Neuron (in vitro differentiated cells): ENCODE data around the gene DCUN1D3.

Source experiments
- H2AFZ ChIP-seq: one replicate; pipeline ENCODE4 v1.6.1; 2013; ENCODE audit warnings: low read depth, mild to moderate bottlenecking, inconsistent platforms, low read length, moderate library complexity
- H3K27me3 ChIP-seq: one replicate; pipeline ENCODE4 v1.6.1; 2013; ENCODE audit warnings: low read length; ENCODE audit not compliant: insufficient read depth
- H3K36me3 ChIP-seq: one replicate; pipeline ENCODE4 v1.6.1; 2013; ENCODE audit warnings: low read length; ENCODE audit not compliant: insufficient read depth
- H3K4me1 ChIP-seq: one replicate; pipeline ENCODE4 v1.6.1; 2013; ENCODE audit warnings: low read length; ENCODE audit not compliant: insufficient read depth
- H3K4me3 ChIP-seq: 2 replicates; pipeline ENCODE4 v1.5.1; 2013; ENCODE audit warnings: mild to moderate bottlenecking, low read length, moderate library complexity
- H3K9me3 ChIP-seq: one replicate; pipeline ENCODE4 v1.6.1; 2013; ENCODE audit warnings: low read length

DCUN1D3 gene

GRCh38 chr16:20897253-20897897 lies 2.8 kb downstream of the DCUN1D3 start:
- no peaks in the 10 kb centered on the region for H3K9me3 ChIP-seq
- peaks cover 9% of the 10 kb centered on the region for H3K36me3 ChIP-seq
- H3K4me3 ChIP-seq = no peak overlapping the region
- H2AFZ ChIP-seq = no peak overlapping the region
- peaks cover 18% of the 10 kb centered on the region for H3K4me1 ChIP-seq
- H3K27me3 ChIP-seq = no peaks in the 10 kb centered on the region

DNA sequence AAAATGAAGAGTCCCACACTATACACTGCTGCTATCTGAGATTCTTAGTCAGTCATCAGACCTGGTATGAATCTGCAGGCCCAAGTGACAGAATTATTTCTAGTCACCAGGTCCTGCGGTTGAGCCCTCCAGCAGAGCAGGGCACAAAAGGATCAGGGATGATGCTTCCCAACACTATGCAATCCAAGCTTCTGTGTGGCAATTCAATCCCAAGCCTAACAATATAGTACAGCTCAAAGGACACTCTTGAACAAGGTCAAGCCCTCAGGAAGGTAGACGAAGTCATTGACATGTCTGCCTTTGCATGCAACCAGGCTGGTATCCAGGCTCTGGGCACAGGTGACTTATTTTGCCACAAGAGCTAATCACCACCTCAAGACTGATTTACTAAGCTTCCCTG lies 5.8 kb downstream of the DCUN1D3 start:
- Histone ChIP-seq H2AFZ (no peak overlapping the region), H3K4me3 (no peak overlapping the region), H3K36me3 (peaks cover 9% of the 10 kb centered on the region), H3K9me3 (no peaks in the 10 kb centered on the region), H3K27me3 (no peaks in the 10 kb centered on the region), H3K4me1 (peaks cover 19% of the 10 kb centered on the region)

DNA sequence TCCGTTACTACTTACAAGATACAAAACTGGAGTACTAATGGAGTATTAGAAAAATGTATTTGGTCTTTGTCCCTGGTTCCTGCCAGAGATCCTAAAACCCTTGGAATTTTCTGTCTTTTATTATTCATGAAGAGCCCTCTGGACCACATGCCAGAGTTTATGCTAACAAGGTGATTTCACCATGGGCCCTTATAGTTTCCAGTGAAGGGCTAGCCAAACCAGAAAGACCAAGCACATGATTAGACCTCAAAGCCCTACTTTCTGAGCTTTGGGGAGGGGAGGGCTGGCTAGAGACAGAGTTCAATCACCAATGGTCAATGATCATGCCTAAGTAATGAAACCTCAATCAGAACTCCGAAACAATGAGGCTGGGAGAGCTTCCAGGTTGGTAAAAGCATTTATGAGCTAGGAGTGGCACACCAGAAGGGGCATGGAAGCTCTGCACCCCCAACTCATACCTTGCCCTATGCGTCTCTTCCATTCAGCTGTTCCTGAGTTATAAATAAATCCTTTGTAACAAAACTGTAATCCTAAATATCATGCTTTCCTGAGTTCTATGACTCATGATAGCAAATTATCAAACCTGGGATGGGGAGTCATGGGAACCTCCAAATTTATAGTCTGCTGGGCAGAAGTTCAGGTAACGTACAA lies 10.4 kb downstream of the DCUN1D3 start:
- no peaks in the 10 kb centered on the region for H3K9me3 ChIP-seq
- H3K4me1 ChIP-seq = peaks cover 8% of the 10 kb centered on the region
- H3K36me3 ChIP-seq = no peaks in the 10 kb centered on the region
- H3K4me3 ChIP-seq = no peak overlapping the region
- no peaks in the 10 kb centered on the region for H3K27me3 ChIP-seq
- no peak overlapping the region for H2AFZ ChIP-seq

- Histone ChIP-seq H3K4me1 (peaks cover 8% of the 10 kb centered on the region), H3K27me3 (no peaks in the 10 kb centered on the region), H3K4me3 (no peak overlapping the region), H2AFZ (no peak overlapping the region), H3K9me3 (no peaks in the 10 kb centered on the region), H3K36me3 (no peaks in the 10 kb centered on the region)
Measured at GRCh38 chr16:20887207-20887606, 13.0 kb downstream of the DCUN1D3 start.

DNA sequence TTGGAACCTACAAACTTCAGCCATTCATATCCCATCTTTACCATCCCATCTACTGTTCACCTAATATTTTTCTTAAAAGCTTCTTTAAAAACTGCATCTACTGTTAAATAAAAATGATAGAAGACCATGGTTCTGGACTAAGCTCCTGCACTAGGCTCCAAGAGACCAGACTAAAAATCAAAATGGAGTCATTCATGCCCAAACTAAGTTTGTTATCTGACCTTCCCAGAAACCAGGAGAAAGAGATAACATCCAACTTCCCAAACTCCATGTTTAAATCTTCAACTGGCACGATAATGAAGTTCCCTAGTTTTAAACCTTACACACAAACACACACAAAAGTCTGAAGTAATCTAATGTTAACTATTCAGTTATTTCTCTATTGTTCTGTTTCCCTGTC lies 13.8 kb downstream of the DCUN1D3 start:
- no peak overlapping the region for H3K4me3 ChIP-seq
- H2AFZ ChIP-seq = no peak overlapping the region
- H3K36me3 ChIP-seq = no peaks in the 10 kb centered on the region
- H3K27me3 ChIP-seq = no peaks in the 10 kb centered on the region
- no peaks in the 10 kb centered on the region for H3K9me3 ChIP-seq
- H3K4me1 ChIP-seq = peaks cover 8% of the 10 kb centered on the region

GRCh38 chr16:20884240-20884556 lies 16.0 kb downstream of the DCUN1D3 start:
- no peaks in the 10 kb centered on the region for H3K36me3 ChIP-seq

GRCh38 chr16:20883554-20884239 lies 16.5 kb downstream of the DCUN1D3 start:
- H3K4me1 ChIP-seq = peaks cover 12% of the 10 kb centered on the region
- no peaks in the 10 kb centered on the region for H3K36me3 ChIP-seq
- H2AFZ ChIP-seq = no peak overlapping the region
- H3K9me3 ChIP-seq = no peaks in the 10 kb centered on the region
- H3K27me3 ChIP-seq = no peaks in the 10 kb centered on the region
- no peak overlapping the region for H3K4me3 ChIP-seq

More at GRCh38 chr16:20884240-20884556, 16.0 kb downstream of the DCUN1D3 start:
- Histone ChIP-seq H3K9me3 (no peaks in the 10 kb centered on the region), H2AFZ (no peak overlapping the region), H3K4me1 (peaks cover 7% of the 10 kb centered on the region), H3K4me3 (no peak overlapping the region), H3K27me3 (no peaks in the 10 kb centered on the region)

DNA sequence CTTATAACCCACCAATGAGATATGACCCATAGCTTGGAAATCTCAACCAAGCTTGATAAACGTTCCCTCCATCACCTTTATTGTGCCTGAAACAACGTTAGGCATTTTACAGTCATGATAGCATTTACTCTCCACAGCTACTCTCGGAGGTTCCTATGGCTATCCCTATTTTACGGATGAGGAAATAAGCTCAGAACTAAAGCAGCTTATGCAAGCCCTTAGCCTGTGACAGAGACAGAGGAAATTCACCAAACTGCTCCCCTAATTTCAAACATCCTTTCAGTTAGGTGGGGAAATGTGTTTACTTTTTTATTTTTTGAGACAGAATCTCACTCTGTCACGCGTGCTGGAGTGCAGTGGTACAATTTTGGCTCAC lies 18.7 kb downstream of the DCUN1D3 start:
- peaks cover 16% of the 10 kb centered on the region for H3K4me1 ChIP-seq
- H3K27me3 ChIP-seq = no peaks in the 10 kb centered on the region

GRCh38 chr16:20880867-20881502 lies 19.2 kb downstream of the DCUN1D3 start:
- no peak overlapping the region for H2AFZ ChIP-seq
- no peaks in the 10 kb centered on the region for H3K9me3 ChIP-seq
- peaks cover 16% of the 10 kb centered on the region for H3K4me1 ChIP-seq
- H3K4me3 ChIP-seq = no peak overlapping the region
- no peaks in the 10 kb centered on the region for H3K36me3 ChIP-seq
- no peaks in the 10 kb centered on the region for H3K27me3 ChIP-seq

More for the DNA sequence above, 18.7 kb downstream of the DCUN1D3 start:
- Histone ChIP-seq H2AFZ (no peak overlapping the region), H3K4me3 (no peak overlapping the region), H3K9me3 (no peaks in the 10 kb centered on the region), H3K36me3 (no peaks in the 10 kb centered on the region)

GRCh38 chr16:20879175-20880040 lies 20.8 kb downstream of the DCUN1D3 start:
- Histone ChIP-seq H2AFZ (no peak overlapping the region), H3K9me3 (no peaks in the 10 kb centered on the region), H3K27me3 (no peaks in the 10 kb centered on the region), H3K36me3 (no peaks in the 10 kb centered on the region), H3K4me3 (no peak overlapping the region), H3K4me1 (peaks cover 18% of the 10 kb centered on the region)

- H3K36me3 ChIP-seq = no peaks in the 10 kb centered on the region
- no peaks in the 10 kb centered on the region for H3K27me3 ChIP-seq
- no peak overlapping the region for H3K4me3 ChIP-seq
- H2AFZ ChIP-seq = no peak overlapping the region
- peaks cover 18% of the 10 kb centered on the region for H3K4me1 ChIP-seq
- no peaks in the 10 kb centered on the region for H3K9me3 ChIP-seq
Measured at GRCh38 chr16:20878682-20879147, 21.4 kb downstream of the DCUN1D3 start.

- Histone ChIP-seq H3K4me1 (peaks cover 18% of the 10 kb centered on the region), H3K4me3 (no peak overlapping the region), H3K27me3 (no peaks in the 10 kb centered on the region), H3K36me3 (no peaks in the 10 kb centered on the region), H2AFZ (no peak overlapping the region), H3K9me3 (no peaks in the 10 kb centered on the region)
Measured at GRCh38 chr16:20875355-20875650, 24.9 kb downstream of the DCUN1D3 start.
